ENCODE results near the gene HMGB4.

HMGB4 gene

DNA sequence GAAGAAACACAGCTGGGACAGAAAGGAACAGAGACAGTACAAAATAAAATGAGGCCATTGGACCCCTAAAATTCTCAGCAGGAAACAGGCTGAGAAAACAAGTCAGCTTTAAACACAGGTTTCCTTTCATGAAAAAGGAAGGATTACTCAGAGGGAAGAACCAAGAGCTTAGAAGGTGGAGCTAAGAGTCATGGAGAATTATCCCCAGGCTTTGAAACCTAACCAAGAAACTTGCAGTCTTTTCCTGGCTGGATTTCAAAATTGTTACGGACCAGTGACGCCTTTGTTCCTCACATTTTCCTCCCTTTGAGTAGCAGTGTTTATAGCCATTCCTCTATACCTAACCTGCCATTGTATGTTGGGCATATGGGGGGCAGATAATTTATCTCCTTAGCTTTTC is 8.8 kb downstream of the HMGB4 start:
- no peak for DNase-seq (ENCODE audit: low read depth)
- TF ChIP-seq, protein P1, sequence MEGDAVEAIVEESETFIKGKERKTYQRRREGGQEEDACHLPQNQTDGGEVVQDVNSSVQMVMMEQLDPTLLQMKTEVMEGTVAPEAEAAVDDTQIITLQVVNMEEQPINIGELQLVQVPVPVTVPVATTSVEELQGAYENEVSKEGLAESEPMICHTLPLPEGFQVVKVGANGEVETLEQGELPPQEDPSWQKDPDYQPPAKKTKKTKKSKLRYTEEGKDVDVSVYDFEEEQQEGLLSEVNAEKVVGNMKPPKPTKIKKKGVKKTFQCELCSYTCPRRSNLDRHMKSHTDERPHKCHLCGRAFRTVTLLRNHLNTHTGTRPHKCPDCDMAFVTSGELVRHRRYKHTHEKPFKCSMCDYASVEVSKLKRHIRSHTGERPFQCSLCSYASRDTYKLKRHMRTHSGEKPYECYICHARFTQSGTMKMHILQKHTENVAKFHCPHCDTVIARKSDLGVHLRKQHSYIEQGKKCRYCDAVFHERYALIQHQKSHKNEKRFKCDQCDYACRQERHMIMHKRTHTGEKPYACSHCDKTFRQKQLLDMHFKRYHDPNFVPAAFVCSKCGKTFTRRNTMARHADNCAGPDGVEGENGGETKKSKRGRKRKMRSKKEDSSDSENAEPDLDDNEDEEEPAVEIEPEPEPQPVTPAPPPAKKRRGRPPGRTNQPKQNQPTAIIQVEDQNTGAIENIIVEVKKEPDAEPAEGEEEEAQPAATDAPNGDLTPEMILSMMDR (conservative IDR thresholded peaks at IDR 0.05; ENCODE audit: low read depth, low read length) = no peak
- no peak overlapping the region for H3K4me3 ChIP-seq (ENCODE audit: low read depth, low read length)

- TF ChIP-seq, protein P1 (conservative IDR thresholded peaks at IDR 0.05; ENCODE audit: low read depth, low read length) = no peak
- no peak overlapping the region for H3K4me3 ChIP-seq (ENCODE audit: low read depth, low read length)
- no peak for DNase-seq (ENCODE audit: low read depth)
Measured at GRCh38 chr1:33874636-33875035, 10.8 kb downstream of the HMGB4 start.

DNA sequence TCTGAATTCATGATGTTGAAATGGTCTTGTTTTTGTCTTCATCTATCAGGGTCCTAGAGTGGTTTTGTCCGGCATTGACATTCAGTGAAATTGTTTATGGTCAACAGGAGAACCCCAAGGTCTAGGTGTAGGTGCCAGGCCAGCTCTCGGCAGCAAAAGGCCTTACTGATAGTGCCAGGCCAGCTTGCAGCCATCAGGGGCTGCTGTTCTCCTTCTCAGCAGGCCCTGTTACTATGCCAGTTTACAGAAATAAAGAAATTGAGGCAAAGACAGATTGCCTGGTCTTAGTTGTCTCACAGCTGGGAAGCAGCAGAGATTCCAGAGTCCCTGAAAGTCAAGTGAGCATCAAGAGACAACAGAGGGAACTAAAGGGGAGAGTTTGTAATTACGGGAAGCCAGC is 12.0 kb downstream of the HMGB4 start:
- DNase-seq (ENCODE audit: low read depth) = no peak
- TF ChIP-seq, protein P1 (conservative IDR thresholded peaks at IDR 0.05; ENCODE audit: low read depth, low read length) = no peak
- no peak overlapping the region for H3K4me3 ChIP-seq (ENCODE audit: low read depth, low read length)

- no peak for DNase-seq (ENCODE audit: low read depth)
Measured at GRCh38 chr1:33876970-33877650, 13.2 kb downstream of the HMGB4 start.

GRCh38 chr1:33878392-33878791 is 14.5 kb downstream of the HMGB4 start:
- TF ChIP-seq, protein P1 (conservative IDR thresholded peaks at IDR 0.05; ENCODE audit: low read depth, low read length) = no peak
- H3K4me3 ChIP-seq (ENCODE audit: low read depth, low read length) = no peak overlapping the region
- no peak for DNase-seq (ENCODE audit: low read depth)

More at GRCh38 chr1:33876970-33877650, 13.2 kb downstream of the HMGB4 start:
- H3K4me3 ChIP-seq (ENCODE audit: low read depth, low read length) = no peak overlapping the region
- TF ChIP-seq, protein P1 (conservative IDR thresholded peaks at IDR 0.05; ENCODE audit: low read depth, low read length) = no peak

- H3K4me3 ChIP-seq (ENCODE audit: low read depth, low read length) = no peak overlapping the region
- TF ChIP-seq, protein P1 (conservative IDR thresholded peaks at IDR 0.05; ENCODE audit: low read depth, low read length) = no peak
- no peak for DNase-seq (ENCODE audit: low read depth)
Measured at GRCh38 chr1:33880305-33880704, 16.4 kb downstream of the HMGB4 start.

- TF ChIP-seq, protein P1 (conservative IDR thresholded peaks at IDR 0.05; ENCODE audit: low read depth, low read length) = no peak
- DNase-seq (ENCODE audit: low read depth) = no peak
- H3K4me3 ChIP-seq (ENCODE audit: low read depth, low read length) = no peak overlapping the region
Measured at GRCh38 chr1:33886496-33886895, 22.6 kb downstream of the HMGB4 start.
